IPS-20b (cell line): Measurements from ENCODE around the gene TNC.
"Not testable (repeated sequence)": the region's sequence is repeated elsewhere in the genome, so short reads cannot be mapped to it uniquely, and the experiment has no call there.

Source experiments
- H3K27ac ChIP-seq: one replicate; pipeline ENCODE4 v1.5.1; 2013; ENCODE audit warnings: low read length
- H3K27me3 ChIP-seq: 2 replicates; pipeline ENCODE4 v1.6.1; 2013; ENCODE audit warnings: mild to moderate bottlenecking, low read length, inconsistent platforms; ENCODE audit not compliant: insufficient read depth
- H3K36me3 ChIP-seq: 2 replicates; pipeline ENCODE4 v1.6.1; 2013; ENCODE audit warnings: low read depth, mild to moderate bottlenecking, inconsistent platforms, low read length, moderate library complexity; ENCODE audit not compliant: insufficient read depth
- H3K4me1 ChIP-seq: 2 replicates; pipeline ENCODE4 v1.6.1; 2013; ENCODE audit warnings: mild to moderate bottlenecking, control low read depth, inconsistent platforms, low read length, moderate library complexity; ENCODE audit not compliant: insufficient read depth
- H3K4me3 ChIP-seq: 2 replicates; pipeline ENCODE4 v1.5.1; 2013; ENCODE audit warnings: mild to moderate bottlenecking, low read length, inconsistent platforms
- H3K9ac ChIP-seq: 2 replicates; pipeline ENCODE4 v1.6.1; 2013; ENCODE audit warnings: low read depth, mild to moderate bottlenecking, inconsistent platforms, low read length, moderate library complexity
- H3K9me3 ChIP-seq: 2 replicates; pipeline ENCODE4 v1.6.1; 2013; ENCODE audit warnings: mild to moderate bottlenecking, low read depth, low read length, inconsistent platforms; ENCODE audit not compliant: insufficient read depth

Gene TNC

GRCh38 chr9:115133649-115134048 lies 15.7 kb upstream of the TNC start:
- H3K4me3 ChIP-seq = no peak overlapping the region
- no peak overlapping the region for H3K27ac ChIP-seq
- no peaks in the 10 kb centered on the region; the same call in 1 of the 2 replicates for H3K27me3 ChIP-seq
- H3K9ac ChIP-seq = no peak overlapping the region
- no peaks in the 10 kb centered on the region for H3K9me3 ChIP-seq
- H3K4me1 ChIP-seq = no peaks in the 10 kb centered on the region
- H3K36me3 ChIP-seq = no peaks in the 10 kb centered on the region

- no peak overlapping the region for H3K9ac ChIP-seq
- H3K4me1 ChIP-seq = no peaks in the 10 kb centered on the region
- H3K4me3 ChIP-seq = no peak overlapping the region
- H3K27ac ChIP-seq = no peak overlapping the region
- no peaks in the 10 kb centered on the region; the same call in 1 of the 2 replicates for H3K27me3 ChIP-seq
- no peaks in the 10 kb centered on the region for H3K9me3 ChIP-seq
- H3K36me3 ChIP-seq = no peaks in the 10 kb centered on the region
These were observed 14.7 kb upstream of the TNC start for GRCh38 chr9:115132648-115133047.

- Histone ChIP-seq H3K27ac (no peak overlapping the region), H3K4me3 (no peak overlapping the region), H3K36me3 (no peaks in the 10 kb centered on the region), H3K9me3 (peaks cover 5% of the 10 kb centered on the region), H3K9ac (no peak overlapping the region), H3K4me1 (no peaks in the 10 kb centered on the region; the same call in 1 of the 2 replicates), H3K27me3 (no peaks in the 10 kb centered on the region; the same call in 1 of the 2 replicates)
These were observed 12.2 kb upstream of the TNC start for GRCh38 chr9:115130176-115130575.

- not testable (repeated sequence) for H3K4me1 ChIP-seq
These were observed 10.8 kb upstream of the TNC start for GRCh38 chr9:115128726-115129125.

GRCh38 chr9:115127191-115127817 lies 9.3 kb upstream of the TNC start:
- Histone ChIP-seq H3K36me3 (no peaks in the 10 kb centered on the region), H3K9me3 (peaks cover 6% of the 10 kb centered on the region), H3K4me3 (no peak overlapping the region), H3K27me3 (peaks cover 3% of the 10 kb centered on the region; the same call in 1 of the 2 replicates), H3K27ac (no peak overlapping the region), H3K4me1 (no peaks in the 10 kb centered on the region; the same call in none of the 2 replicates), H3K9ac (no peak overlapping the region)

More at GRCh38 chr9:115128726-115129125, 10.8 kb upstream of the TNC start:
- H3K4me3 ChIP-seq, H3K36me3 ChIP-seq, H3K27me3 ChIP-seq, H3K9ac ChIP-seq, H3K9me3 ChIP-seq, H3K27ac ChIP-seq: not testable (repeated sequence)

- no peak overlapping the region for H3K4me3 ChIP-seq
- no peak overlapping the region for H3K27ac ChIP-seq
- H3K9me3 ChIP-seq = peaks cover 6% of the 10 kb centered on the region
- peaks cover 12% of the 10 kb centered on the region for H3K27me3 ChIP-seq
- no peak overlapping the region for H3K9ac ChIP-seq
- no peaks in the 10 kb centered on the region for H3K36me3 ChIP-seq
- H3K4me1 ChIP-seq = no peaks in the 10 kb centered on the region; the same call in none of the 2 replicates
These were observed 8.4 kb upstream of the TNC start for GRCh38 chr9:115126404-115126803.

GRCh38 chr9:115122937-115123336 lies 5.0 kb upstream of the TNC start:
- Histone ChIP-seq H3K9me3 (peaks cover 6% of the 10 kb centered on the region), H3K4me3 (no peak overlapping the region), H3K27me3 (peaks cover 40% of the 10 kb centered on the region), H3K36me3 (no peaks in the 10 kb centered on the region), H3K4me1 (peaks cover 8% of the 10 kb centered on the region), H3K27ac (no peak overlapping the region), H3K9ac (no peak overlapping the region)

- Histone ChIP-seq H3K9me3 (peaks cover 6% of the 10 kb centered on the region), H3K36me3 (no peaks in the 10 kb centered on the region), H3K9ac (no peak overlapping the region), H3K27me3 (peaks cover 58% of the 10 kb centered on the region), H3K4me3 (no peak overlapping the region), H3K27ac (no peak overlapping the region), H3K4me1 (peaks cover 16% of the 10 kb centered on the region)
These were observed 3.2 kb upstream of the TNC start for GRCh38 chr9:115121181-115121580.

GRCh38 chr9:115118879-115119218 lies 892 bp upstream of the TNC start:
- Histone ChIP-seq H3K9me3 (no peaks in the 10 kb centered on the region), H3K4me1 (peaks cover 22% of the 10 kb centered on the region), H3K4me3 (peak overlapping the region; percentile 75), H3K36me3 (no peaks in the 10 kb centered on the region), H3K9ac (peak overlapping the region; percentile 59; the same call in 1 of the 2 replicates), H3K27me3 (peaks cover 80% of the 10 kb centered on the region), H3K27ac (no peak overlapping the region)

- no peak overlapping the region for H3K9ac ChIP-seq
- peaks cover 82% of the 10 kb centered on the region for H3K27me3 ChIP-seq
- H3K36me3 ChIP-seq = no peaks in the 10 kb centered on the region
- H3K4me1 ChIP-seq = peaks cover 22% of the 10 kb centered on the region
- peak overlapping the region; percentile 75 for H3K4me3 ChIP-seq
- H3K27ac ChIP-seq = no peak overlapping the region
- H3K9me3 ChIP-seq = no peaks in the 10 kb centered on the region
These were observed 1.3 kb downstream of the TNC start for GRCh38 chr9:115116421-115117284.

- Histone ChIP-seq H3K4me1 (peaks cover 20% of the 10 kb centered on the region), H3K4me3 (no peak overlapping the region), H3K9me3 (no peaks in the 10 kb centered on the region), H3K36me3 (no peaks in the 10 kb centered on the region), H3K9ac (no peak overlapping the region), H3K27me3 (peaks cover 74% of the 10 kb centered on the region), H3K27ac (no peak overlapping the region)
These were observed 2.0 kb downstream of the TNC start for GRCh38 chr9:115115924-115116323.
